Neural cell (in vitro differentiated cells): ENCODE measurements around the gene SCN2A. TPM values are rescaled to one million over a fixed set of nuclear protein-coding genes. Genes with fewer than 3 reads are reported as not detected.

Source experiments
- H2AFZ ChIP-seq: fragments of 200-600, 300-800 bp; sonication (generic), shearing (Covaris generic); 2 replicates; pipeline ENCODE4 v1.6.0; 2014; ENCODE audit warnings: low read depth, mild to moderate bottlenecking, antibody characterized with exemption, low read length, moderate library complexity
- H3F3A ChIP-seq: fragments of 200-600 bp; shearing (Covaris generic); 2 replicates; pipeline ENCODE4 v1.6.1; 2016; ENCODE audit warnings: mild to moderate bottlenecking, moderate library complexity, mixed read lengths, antibody characterized with exemption, low read length; ENCODE audit not compliant: insufficient read depth, poor library complexity, severe bottlenecking
- H3K27ac ChIP-seq: fragments of 200-600, 300-800 bp; sonication (generic), shearing (Covaris generic); 2 replicates; pipeline ENCODE4 v1.5.1; 2014; ENCODE audit warnings: mild to moderate bottlenecking, low read length, moderate library complexity
- H3K27me3 ChIP-seq: fragments of 300-800, 200-600 bp; sonication (generic), shearing (Covaris generic); 2 replicates; pipeline ENCODE4 v1.6.0; 2014; ENCODE audit warnings: mild to moderate bottlenecking, low read depth, low read length, moderate library complexity; ENCODE audit not compliant: insufficient read depth
- H3K36me3 ChIP-seq: fragments of 300-800, 200-600 bp; sonication (generic), shearing (Covaris generic); 2 replicates; pipeline ENCODE4 v1.5.1; 2014; ENCODE audit warnings: mild to moderate bottlenecking, antibody characterized with exemption, low read length, moderate library complexity; ENCODE audit not compliant: insufficient read depth
- H3K4me2 ChIP-seq: fragments of 300-800, 200-600 bp; sonication (generic), shearing (Covaris generic); 2 replicates; pipeline ENCODE4 v1.6.0; 2014; ENCODE audit warnings: mild to moderate bottlenecking, low read length
- H3K4me3 ChIP-seq: fragments of 300-800, 200-600 bp; sonication (generic), shearing (Covaris generic); 2 replicates; pipeline ENCODE4 v1.5.1; 2014; ENCODE audit warnings: mild to moderate bottlenecking, low read length, moderate library complexity
- H3K79me2 ChIP-seq: fragments of 200-600 bp; shearing (Covaris generic); replicated peaks from 2 replicates; pipeline ENCODE4 v1.6.0; 2014; ENCODE audit warnings: mild to moderate bottlenecking, low read length, moderate library complexity; ENCODE audit not compliant: insufficient read depth
- H3K9ac ChIP-seq: fragments of 300-800, 200-600 bp; sonication (generic), shearing (Covaris generic); 2 replicates; pipeline ENCODE4 v1.6.1; 2016; ENCODE audit warnings: mild to moderate bottlenecking, low read length, mixed read lengths
- H3K9me2 ChIP-seq: fragments of 200-600 bp; shearing (Covaris generic); 2 replicates; pipeline ENCODE4 v1.6.1; 2016; ENCODE audit warnings: mild to moderate bottlenecking, low read length, mixed read lengths; ENCODE audit not compliant: insufficient read depth
- H3K9me3 ChIP-seq: fragments of 200-600, 300-800 bp; sonication (generic), shearing (Covaris generic); 2 replicates; pipeline ENCODE4 v1.6.1; 2016; ENCODE audit warnings: mild to moderate bottlenecking, mixed run types, low read length, moderate library complexity, mixed read lengths
- H4K20me1 ChIP-seq: fragments of 200-600 bp; shearing (Covaris generic); 2 replicates; pipeline ENCODE4 v1.6.1; 2016; ENCODE audit warnings: mild to moderate bottlenecking, mixed run types; ENCODE audit not compliant: insufficient read depth
- CTCF ChIP-seq: fragments of 450-650 bp; IDR thresholded peaks from 2 replicates; pipeline ENCODE4 v1.5.1; 2014; ENCODE audit warnings: antibody characterized with exemption, mild to moderate bottlenecking, moderate library complexity; ENCODE audit not compliant: poor library complexity, severe bottlenecking
- EP300 ChIP-seq: fragments of 450-650 bp; conservative IDR thresholded peaks from 2 replicates; pipeline ENCODE4 v1.6.1; 2014; ENCODE audit warnings: antibody characterized with exemption, mild to moderate bottlenecking, moderate library complexity; ENCODE audit not compliant: poor library complexity, severe bottlenecking
- EZH2 ChIP-seq: fragments of 200-600, 300-800 bp; shearing (Covaris generic), sonication (generic); IDR thresholded peaks from 2 replicates; pipeline ENCODE4 v1.6.1; 2014; ENCODE audit warnings: antibody characterized with exemption, low read length, borderline replicate concordance, mild to moderate bottlenecking; ENCODE audit not compliant: insufficient read depth, poor library complexity, severe bottlenecking
- MXI1 ChIP-seq: fragments of 450-650 bp; conservative IDR thresholded peaks from 2 replicates; pipeline ENCODE4 v1.6.1; 2014; ENCODE audit warnings: antibody characterized with exemption, mild to moderate bottlenecking; ENCODE audit not compliant: poor library complexity, severe bottlenecking
- POLR2AphosphoS5 ChIP-seq: IDR thresholded peaks from 2 replicates; pipeline ENCODE4 v1.6.1; 2012
- RAD21 ChIP-seq: fragments of 450-650 bp; conservative IDR thresholded peaks from 2 replicates; pipeline ENCODE4 v1.6.1; 2014; ENCODE audit warnings: antibody characterized with exemption, mild to moderate bottlenecking, moderate library complexity
- REST ChIP-seq: IDR thresholded peaks from 2 replicates; pipeline ENCODE4 v1.6.1; 2012; ENCODE audit warnings: borderline replicate concordance
- SMC3 ChIP-seq: fragments of 450-650 bp; conservative IDR thresholded peaks from 2 replicates; pipeline ENCODE4 v1.6.1; 2014; ENCODE audit warnings: antibody characterized with exemption, mild to moderate bottlenecking, moderate library complexity; ENCODE audit not compliant: poor library complexity
- TAF1 ChIP-seq: IDR thresholded peaks from 2 replicates; pipeline ENCODE4 v1.6.1; 2012; ENCODE audit warnings: low read depth
- polyA plus RNA-seq: library from polyadenylated mRNA; depleted of rRNA; stranded (reverse); fragments of >200 nt; gene quantifications from 2 replicates; pipeline ENCODE4 v1.2.3, GENCODE V29; 2014

The SCN2A gene
- polyA plus RNA-seq, 1 donor from 2014 or later: 57.4 TPM

GRCh38 chr2:165373278-165374010, 134.2 kb downstream of the SCN2A start:
- H3K4me3 ChIP-seq: no peak overlapping the region
- H3K9me2 ChIP-seq: peaks cover 4% of the 10 kb centered on the region
- no peaks in the 10 kb centered on the region for H3F3A ChIP-seq
- no peaks in the 10 kb centered on the region for H3K27me3 ChIP-seq
- no peak overlapping the region for H3K9ac ChIP-seq
- H4K20me1 ChIP-seq: no peaks in the 10 kb centered on the region
- no peak overlapping the region for H3K27ac ChIP-seq
- TF ChIP-seq REST (no peak), EP300 (peak; percentile 54)
- H2AFZ ChIP-seq: no peak overlapping the region
- H3K36me3 ChIP-seq: peaks cover 7% of the 10 kb centered on the region
- no peak overlapping the region for H3K4me2 ChIP-seq
- H3K79me2 ChIP-seq: no peaks in the 10 kb centered on the region
- no peaks in the 10 kb centered on the region for H3K9me3 ChIP-seq

DNA sequence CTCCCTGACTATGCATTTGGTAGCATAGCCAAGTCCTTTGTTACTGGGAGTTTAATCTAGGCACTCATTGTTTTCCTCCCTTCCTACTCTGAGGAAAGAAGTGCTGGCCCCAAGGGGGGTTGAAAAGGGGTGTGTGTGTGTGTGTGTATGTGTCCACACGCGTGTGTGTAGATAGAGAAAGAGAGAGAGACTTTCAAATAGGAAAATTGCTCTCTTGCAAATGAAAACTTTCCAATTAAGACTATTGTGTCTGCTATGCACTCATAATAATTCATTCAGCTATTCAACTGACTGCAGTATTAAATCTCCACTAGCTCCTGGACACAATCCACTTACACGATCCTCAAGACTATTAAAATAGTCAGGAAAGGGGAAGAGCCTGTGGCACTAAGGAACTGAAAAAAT, 137.4 kb downstream of the SCN2A start:
- Histone ChIP-seq H3K4me3 (no peak overlapping the region), H3K27ac (no peak overlapping the region), H3F3A (no peaks in the 10 kb centered on the region), H3K9ac (no peak overlapping the region), H3K79me2 (no peaks in the 10 kb centered on the region), H3K9me2 (peaks cover 4% of the 10 kb centered on the region), H4K20me1 (no peaks in the 10 kb centered on the region), H3K9me3 (no peaks in the 10 kb centered on the region), H3K36me3 (peaks cover 3% of the 10 kb centered on the region), H2AFZ (no peak overlapping the region), H3K27me3 (no peaks in the 10 kb centered on the region), H3K4me2 (no peak overlapping the region)
- TF ChIP-seq EZH2 (no peak), TAF1 (no peak), EP300 (no peak), MXI1 (no peak), REST (no peak), SMC3 (no peak), CTCF (no peak), RAD21 (no peak), POLR2AphosphoS5 (no peak)
